Measurements from ENCODE around the gene DENND11. TPM values are rescaled to one million over a fixed set of nuclear protein-coding genes. Genes with fewer than 3 reads are reported as not detected.

Gene DENND11
- total and polyA plus RNA-seq, 9 of the 15 experiments (the other 6 are each of a cell fraction or from before 2014, with no cell fraction given): 0.07 to 1.1 (median 0.36) TPM

DNA sequence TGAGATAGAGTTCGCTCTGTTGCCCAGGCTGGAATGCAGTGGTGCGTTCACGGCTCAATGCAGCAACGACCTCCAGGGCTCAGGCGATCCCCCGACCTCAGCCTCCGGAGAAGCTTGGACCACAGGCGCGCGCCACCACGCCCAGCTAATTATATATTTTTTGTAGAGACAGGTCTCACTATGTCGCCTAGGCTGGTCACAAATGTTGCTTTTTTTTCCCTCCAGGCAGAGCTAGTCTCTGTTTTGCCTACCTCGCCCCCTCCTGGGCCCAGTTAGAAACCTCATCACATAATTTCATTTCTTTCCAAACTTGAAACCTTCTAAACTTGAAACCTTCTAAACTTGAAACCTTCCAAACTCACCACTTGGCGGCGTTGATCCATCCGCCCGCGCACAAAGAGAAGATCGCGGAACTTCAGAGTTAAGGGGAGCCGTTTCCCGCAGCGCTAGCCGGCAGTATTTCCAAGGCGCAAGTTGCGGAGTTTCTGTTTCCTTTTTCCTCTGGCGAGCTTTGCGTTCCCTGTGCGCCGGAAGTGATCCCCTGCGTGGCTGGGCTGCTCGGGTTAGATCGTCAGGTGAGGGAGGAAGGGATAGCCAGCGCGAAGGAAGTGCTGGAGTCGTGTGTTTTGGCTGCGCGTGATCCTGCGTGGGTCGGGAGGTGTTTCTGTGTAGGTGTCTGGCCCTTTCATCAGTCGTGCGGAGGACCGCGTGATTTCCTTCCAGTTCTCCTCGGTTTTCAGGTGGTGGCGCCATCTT is 36.0 kb upstream of the DENND11 start, which contains the start of gene SSBP1 (continued):
- TF ChIP-seq, protein P1, sequence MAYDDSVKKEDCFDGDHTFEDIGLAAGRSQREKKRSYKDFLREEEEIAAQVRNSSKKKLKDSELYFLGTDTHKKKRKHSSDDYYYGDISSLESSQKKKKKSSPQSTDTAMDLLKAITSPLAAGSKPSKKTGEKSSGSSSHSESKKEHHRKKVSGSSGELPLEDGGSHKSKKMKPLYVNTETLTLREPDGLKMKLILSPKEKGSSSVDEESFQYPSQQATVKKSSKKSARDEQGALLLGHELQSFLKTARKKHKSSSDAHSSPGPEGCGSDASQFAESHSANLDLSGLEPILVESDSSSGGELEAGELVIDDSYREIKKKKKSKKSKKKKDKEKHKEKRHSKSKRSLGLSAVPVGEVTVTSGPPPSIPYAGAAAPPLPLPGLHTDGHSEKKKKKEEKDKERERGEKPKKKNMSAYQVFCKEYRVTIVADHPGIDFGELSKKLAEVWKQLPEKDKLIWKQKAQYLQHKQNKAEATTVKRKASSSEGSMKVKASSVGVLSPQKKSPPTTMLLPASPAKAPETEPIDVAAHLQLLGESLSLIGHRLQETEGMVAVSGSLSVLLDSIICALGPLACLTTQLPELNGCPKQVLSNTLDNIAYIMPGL (CRISPR knock-in tag; IDR thresholded peaks at IDR 0.05): peak; percentile 88; the same call in 1 of the 2 replicates
- no peak for TF ChIP-seq ZNF347 (CRISPR knock-in tag; IDR thresholded peaks at IDR 0.05; ENCODE audit: low read depth)
- TF ChIP-seq, protein P2, sequence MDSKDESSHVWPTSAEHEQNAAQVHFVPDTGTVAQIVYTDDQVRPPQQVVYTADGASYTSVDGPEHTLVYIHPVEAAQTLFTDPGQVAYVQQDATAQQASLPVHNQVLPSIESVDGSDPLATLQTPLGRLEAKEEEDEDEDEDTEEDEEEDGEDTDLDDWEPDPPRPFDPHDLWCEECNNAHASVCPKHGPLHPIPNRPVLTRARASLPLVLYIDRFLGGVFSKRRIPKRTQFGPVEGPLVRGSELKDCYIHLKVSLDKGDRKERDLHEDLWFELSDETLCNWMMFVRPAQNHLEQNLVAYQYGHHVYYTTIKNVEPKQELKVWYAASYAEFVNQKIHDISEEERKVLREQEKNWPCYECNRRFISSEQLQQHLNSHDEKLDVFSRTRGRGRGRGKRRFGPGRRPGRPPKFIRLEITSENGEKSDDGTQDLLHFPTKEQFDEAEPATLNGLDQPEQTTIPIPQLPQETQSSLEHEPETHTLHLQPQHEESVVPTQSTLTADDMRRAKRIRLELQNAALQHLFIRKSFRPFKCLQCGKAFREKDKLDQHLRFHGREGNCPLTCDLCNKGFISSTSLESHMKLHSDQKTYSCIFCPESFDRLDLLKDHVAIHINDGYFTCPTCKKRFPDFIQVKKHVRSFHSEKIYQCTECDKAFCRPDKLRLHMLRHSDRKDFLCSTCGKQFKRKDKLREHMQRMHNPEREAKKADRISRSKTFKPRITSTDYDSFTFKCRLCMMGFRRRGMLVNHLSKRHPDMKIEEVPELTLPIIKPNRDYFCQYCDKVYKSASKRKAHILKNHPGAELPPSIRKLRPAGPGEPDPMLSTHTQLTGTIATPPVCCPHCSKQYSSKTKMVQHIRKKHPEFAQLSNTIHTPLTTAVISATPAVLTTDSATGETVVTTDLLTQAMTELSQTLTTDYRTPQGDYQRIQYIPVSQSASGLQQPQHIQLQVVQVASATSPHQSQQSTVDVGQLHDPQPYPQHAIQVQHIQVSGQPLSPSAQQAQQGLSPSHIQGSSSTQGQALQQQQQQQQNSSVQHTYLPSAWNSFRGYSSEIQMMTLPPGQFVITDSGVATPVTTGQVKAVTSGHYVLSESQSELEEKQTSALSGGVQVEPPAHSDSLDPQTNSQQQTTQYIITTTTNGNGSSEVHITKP (IDR thresholded peaks at IDR 0.05; ENCODE audit: partially characterized antibody): peak; percentile 88
- peak; percentile 96 for TF ChIP-seq ETV1 (tag; conservative IDR thresholded peaks at IDR 0.05; ENCODE audit: low read depth)
- 0 out of 2 replicates have a peak, but pooled peaks have one; percentile 46 for TF ChIP-seq MTF1 (CRISPR knock-in tag; IDR thresholded peaks at IDR 0.05; ENCODE audit: borderline replicate concordance)
- TF ChIP-seq, protein P3, sequence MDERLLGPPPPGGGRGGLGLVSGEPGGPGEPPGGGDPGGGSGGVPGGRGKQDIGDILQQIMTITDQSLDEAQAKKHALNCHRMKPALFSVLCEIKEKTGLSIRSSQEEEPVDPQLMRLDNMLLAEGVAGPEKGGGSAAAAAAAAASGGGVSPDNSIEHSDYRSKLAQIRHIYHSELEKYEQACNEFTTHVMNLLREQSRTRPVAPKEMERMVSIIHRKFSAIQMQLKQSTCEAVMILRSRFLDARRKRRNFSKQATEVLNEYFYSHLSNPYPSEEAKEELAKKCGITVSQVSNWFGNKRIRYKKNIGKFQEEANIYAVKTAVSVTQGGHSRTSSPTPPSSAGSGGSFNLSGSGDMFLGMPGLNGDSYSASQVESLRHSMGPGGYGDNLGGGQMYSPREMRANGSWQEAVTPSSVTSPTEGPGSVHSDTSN (CRISPR knock-in tag; IDR thresholded peaks at IDR 0.05; ENCODE audit: low read depth): no peak
- TF ChIP-seq, protein P3 (tag; conservative IDR thresholded peaks at IDR 0.05; ENCODE audit: low read depth): peak; percentile 39; the same call in 1 of the 2 replicates
- TF ChIP-seq IFI16 (CRISPR knock-in tag; IDR thresholded peaks at IDR 0.05): 0 out of 2 replicates have a peak, but pooled peaks have one; percentile 38
- peak; percentile 59; the same call in 1 of the 2 replicates for TF ChIP-seq ARID1B (IDR thresholded peaks at IDR 0.05)
- TF ChIP-seq, protein P4, sequence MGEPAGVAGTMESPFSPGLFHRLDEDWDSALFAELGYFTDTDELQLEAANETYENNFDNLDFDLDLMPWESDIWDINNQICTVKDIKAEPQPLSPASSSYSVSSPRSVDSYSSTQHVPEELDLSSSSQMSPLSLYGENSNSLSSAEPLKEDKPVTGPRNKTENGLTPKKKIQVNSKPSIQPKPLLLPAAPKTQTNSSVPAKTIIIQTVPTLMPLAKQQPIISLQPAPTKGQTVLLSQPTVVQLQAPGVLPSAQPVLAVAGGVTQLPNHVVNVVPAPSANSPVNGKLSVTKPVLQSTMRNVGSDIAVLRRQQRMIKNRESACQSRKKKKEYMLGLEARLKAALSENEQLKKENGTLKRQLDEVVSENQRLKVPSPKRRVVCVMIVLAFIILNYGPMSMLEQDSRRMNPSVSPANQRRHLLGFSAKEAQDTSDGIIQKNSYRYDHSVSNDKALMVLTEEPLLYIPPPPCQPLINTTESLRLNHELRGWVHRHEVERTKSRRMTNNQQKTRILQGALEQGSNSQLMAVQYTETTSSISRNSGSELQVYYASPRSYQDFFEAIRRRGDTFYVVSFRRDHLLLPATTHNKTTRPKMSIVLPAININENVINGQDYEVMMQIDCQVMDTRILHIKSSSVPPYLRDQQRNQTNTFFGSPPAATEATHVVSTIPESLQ (CRISPR knock-in tag; IDR thresholded peaks at IDR 0.05): no peak
